Measurements from ENCODE around the gene IFT20. TPM values are rescaled to one million over a fixed set of nuclear protein-coding genes. Genes with fewer than 3 reads are reported as not detected.

The IFT20 gene
- total RNA-seq, 2 donors from 2014 or later = 17.7 to 21.0 TPM

DNA sequence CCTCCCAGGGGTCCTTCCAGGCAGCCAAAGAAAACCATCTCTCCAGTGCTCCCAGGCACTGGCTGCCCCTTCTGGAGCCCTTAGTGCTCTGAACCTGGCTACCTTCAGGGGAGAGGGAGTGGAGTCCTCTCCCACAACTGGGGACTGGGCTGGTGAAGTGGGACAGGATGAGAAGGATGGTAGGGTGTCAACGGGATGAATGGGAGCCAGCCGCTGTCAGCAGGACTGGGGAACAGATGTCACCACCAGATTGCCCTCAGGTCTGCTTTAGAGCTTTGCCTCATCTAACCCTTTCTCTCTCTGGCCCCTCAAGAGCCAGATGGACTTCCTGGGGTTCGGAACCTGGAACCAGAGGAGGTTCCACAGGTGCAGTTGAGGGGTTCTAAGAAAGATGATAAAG lies 30.2 kb upstream of the IFT20 start:
- ATAC-seq = no peak
- no peak for DNase-seq
- intact Hi-C loops (cut with DNase I) = no loop called here

DNA sequence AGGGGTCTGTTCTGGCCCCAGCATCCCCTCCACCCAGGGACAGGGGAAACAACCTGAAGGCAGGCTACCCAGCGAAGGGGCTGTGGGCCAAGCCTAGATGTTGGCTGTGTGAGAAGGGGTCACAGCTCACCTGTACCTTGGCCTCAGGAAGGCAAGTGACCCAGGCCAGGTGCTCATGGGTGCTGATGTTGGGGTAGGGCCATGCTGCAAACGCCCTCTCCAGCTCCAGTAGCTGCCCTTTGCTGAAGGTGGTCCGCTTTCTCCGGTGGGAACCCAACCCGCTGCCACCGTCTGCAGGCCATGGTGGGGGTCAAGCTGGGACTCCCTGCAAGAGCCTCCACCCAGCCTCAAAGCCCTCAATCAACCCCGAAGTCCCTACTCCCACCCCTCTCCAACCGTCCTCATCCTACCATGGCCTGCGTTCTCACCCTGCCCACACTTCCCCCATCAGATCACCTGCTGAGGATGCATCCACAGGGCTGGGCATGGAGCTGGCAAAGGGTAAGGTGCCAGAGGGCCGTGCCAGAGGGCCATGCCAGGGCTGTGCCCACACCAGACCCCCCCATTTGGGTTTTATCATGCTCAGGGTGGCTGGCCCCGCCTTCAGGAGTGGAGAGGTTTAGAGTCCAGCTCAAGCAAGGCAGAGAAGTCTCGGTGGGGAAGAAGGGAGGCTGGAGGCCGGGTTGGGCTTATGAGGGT lies 29.5 kb upstream of the IFT20 start, which contains the start of gene SEBOX:
Gene SEBOX, minus strand, starts transcription at position 535 of the 699 bp plus-strand sequence. Its CDS starts 48 bp downstream, at position 487.
- intact Hi-C loops (cut with DNase I) = no loop called here
- DNase-seq (no peak), ATAC-seq (no peak)

DNA sequence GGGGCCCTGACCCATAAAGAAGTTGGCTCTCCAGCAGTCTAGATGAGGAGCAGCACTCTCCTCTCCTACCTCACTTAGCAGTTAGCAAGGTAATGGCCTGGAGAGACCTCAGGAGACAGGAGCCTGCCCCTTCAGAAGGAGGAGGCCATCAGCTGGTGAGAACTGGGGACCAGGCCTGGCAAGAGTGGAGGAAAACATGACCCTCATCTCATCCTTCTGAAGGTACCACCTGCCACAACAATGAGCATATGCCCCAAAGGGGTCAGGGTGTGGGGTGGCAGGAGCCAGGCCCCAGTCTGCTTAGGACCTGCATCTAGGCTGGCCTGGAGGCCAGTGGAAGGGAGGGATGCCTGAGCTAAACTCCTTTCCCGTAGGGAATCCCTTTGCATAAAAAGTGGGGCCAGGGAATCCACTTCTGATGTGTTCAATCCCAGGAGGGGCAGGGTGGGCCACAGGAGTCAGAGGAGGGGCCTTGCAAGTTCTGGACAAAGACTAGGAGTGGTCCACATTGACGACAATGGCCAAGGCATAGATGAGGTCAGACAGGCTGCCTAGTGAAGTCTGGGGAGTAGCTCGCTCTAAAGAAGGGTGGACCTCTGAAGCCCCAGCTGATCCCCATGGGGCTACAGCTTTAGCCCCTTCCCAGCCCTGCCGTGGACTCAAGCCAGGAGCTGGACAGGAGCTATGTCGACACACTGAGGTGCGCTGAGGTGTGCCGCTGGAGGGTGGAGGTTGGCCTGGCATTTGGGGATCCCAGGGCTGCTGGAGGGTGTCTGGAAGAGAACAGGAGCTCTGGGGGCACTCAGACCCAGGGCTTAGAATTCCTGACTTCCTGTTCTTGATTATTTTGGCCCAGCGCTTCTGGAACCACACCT lies 28.7 kb upstream of the IFT20 start:
- intact Hi-C loops (cut with DNase I) = no loop called here
- ATAC-seq (no peak), DNase-seq (no peak)

DNA sequence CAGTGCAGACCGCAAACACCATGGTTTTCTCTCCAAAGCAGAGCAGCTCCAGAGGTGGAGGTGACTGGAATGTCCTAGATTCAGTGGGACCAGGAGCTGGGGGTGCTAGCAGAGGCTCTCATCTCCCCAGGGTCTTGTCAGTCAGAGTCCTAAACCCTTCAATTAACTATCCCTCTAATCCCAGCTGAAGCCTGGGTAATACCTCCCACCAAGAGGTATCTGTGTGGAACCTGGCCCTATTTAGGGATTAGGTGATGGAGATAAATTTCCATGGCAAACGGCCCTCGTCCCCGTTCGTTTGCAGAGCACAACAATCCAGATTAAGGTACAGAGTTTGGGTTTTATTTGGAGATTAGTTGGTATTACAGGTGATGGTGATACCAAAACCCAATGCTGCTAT lies 27.9 kb upstream of the IFT20 start:
- intact Hi-C loops (cut with DNase I) = no loop called here
- DNase-seq = no peak
- no peak for ATAC-seq

GRCh38 chr17:28357901-28358197 lies 22.6 kb upstream of the IFT20 start:
- no peak for ATAC-seq
- intact Hi-C loops (cut with DNase I) = no loop called here

GRCh38 chr17:28357061-28357900 lies 22.0 kb upstream of the IFT20 start, which contains the start of gene POLDIP2:
Gene POLDIP2 (minus strand): TSS chr17:28357527. CDS start chr17:28357448, 79 bp downstream.
- DNase-seq (peak; percentile 96), ATAC-seq (peak; percentile 99 to 100)
- intact Hi-C loops (cut with DNase I) = no loop called here

More at GRCh38 chr17:28357901-28358197, 22.6 kb upstream of the IFT20 start:
- DNase-seq = no peak

- intact Hi-C loops (cut with DNase I) = no loop called here
- ATAC-seq = no peak
- DNase-seq = no peak
These were observed 15.0 kb upstream of the IFT20 start for GRCh38 chr17:28350271-28350670.

DNA sequence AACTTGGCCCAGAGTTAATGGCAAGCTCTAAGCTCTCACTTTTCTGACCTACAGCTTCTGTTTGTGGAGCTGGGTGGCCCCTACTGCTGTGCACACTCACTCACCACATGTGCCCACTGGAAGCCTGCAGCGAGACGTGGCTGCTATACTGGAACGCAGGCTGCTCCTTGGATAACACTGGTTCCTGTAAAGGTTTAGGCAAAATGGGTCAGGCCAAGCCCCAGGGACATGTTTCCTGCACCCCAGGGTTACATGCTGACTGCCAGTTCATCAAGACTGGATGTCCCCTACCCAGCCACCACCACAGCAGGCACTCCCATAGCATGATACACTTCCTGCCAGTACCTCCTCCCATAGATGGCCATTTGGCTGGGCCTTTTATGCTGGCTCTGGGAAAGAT lies 13.7 kb upstream of the IFT20 start:
- intact Hi-C loops (cut with DNase I) = no loop called here

DNA sequence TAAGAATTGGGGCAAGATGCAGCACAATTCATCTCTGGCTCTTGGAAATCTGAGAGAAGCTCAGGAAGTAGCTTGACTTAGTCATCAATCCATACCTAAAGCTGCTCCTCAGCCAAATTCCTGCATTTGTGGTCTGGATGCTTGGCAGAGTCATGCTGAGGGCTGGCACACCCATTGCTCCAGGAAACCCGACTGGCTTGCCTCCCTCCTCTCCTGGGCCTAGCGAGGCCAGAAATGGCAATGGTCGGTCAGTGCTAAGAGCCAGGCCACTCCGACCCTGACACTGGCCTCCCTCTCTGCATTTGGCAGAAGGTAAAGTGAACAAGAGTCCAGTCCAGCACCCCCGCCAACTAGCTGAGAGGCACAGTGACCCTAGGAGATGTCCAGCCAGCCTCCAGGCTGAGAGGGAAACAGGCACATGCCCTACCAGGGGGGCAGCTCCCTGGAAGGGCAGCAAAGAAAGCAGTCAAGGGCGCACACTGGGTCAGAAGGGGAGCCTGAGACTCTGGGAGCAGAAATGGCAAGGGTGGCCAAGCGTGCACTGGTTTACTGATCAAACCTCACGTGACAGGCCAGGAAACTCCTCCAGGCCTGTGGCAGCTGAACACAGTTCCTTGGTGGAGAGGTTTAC lies 12.1 kb upstream of the IFT20 start:
- ATAC-seq = no peak
- DNase-seq = no peak
- intact Hi-C loops (cut with DNase I) = no loop called here

More for the DNA sequence above, 13.7 kb upstream of the IFT20 start:
- DNase-seq (no peak), ATAC-seq (no peak)

DNA sequence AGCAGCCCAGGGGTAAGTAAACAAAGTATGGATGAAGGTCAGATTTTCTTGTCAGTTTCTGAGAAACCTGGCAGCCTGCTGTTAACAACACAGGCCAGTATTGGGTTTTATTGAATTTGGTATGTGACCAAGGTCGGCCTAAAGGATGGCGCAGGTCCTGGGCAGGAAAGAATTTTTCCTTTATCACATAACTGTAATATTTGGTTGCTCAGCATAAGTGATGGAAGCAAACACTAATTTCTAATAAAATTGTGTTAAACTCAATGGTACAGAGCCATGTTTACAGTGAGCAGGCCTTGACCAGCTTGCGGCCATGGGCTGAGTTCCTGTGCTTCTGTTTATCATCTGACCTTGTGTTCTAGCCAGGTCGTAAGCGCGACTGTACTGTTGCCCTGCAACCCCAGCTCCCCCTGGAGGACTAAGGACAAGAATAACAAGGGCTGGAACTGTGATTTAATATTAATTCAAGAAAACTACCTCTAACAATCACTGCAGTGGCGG lies 11.5 kb upstream of the IFT20 start:
- DNase-seq (no peak), ATAC-seq (peak; percentile 8 to 58)
- intact Hi-C loops (cut with DNase I) = no loop called here

GRCh38 chr17:28346199-28346580 lies 10.9 kb upstream of the IFT20 start:
- intact Hi-C loops (cut with DNase I) = no loop called here
- ATAC-seq = no peak
- no peak for DNase-seq

DNA sequence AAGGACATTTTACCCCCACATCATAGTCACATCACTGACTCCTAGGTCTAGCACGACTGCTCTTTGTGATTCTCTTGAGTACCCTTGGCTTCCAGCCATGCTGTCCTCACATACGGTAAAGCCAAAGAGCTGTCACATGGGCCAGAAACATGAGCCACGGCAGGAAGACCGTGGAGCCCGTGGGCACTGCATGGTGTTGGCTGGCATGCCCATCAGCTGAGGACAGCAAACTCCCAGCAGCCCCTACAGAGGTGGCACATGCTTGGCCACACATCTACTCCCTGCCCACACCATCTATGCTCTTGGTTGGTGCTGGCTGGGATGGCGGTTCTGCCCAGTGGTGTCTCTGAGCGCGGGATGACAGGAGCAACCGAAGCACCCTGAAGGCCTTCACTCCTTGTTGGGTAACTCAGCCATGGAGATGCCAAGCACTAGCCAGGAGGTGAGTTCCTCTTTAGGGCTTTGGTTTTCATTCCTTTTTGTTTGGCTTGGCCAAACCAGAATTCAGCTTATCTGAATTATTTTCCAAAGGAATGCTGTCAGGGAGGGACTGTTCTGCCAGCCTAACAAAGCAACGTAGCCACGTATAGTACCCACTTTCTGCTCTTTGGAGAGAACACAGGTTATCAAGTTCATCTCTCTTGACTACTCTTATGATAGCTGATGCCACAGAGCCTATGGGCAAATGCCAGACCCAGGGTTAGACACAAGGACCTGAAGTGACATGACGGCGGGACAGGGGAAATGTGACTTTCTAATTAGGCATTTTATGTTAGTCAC lies 10.3 kb upstream of the IFT20 start:
- ATAC-seq (peak; percentile 39 to 72), DNase-seq (peak; percentile 66)
- intact Hi-C loops (cut with DNase I) = no loop called here

GRCh38 chr17:28344435-28344901 lies 9.2 kb upstream of the IFT20 start:
- intact Hi-C loops (cut with DNase I) = no loop called here
- DNase-seq (no peak), ATAC-seq (no peak)

DNA sequence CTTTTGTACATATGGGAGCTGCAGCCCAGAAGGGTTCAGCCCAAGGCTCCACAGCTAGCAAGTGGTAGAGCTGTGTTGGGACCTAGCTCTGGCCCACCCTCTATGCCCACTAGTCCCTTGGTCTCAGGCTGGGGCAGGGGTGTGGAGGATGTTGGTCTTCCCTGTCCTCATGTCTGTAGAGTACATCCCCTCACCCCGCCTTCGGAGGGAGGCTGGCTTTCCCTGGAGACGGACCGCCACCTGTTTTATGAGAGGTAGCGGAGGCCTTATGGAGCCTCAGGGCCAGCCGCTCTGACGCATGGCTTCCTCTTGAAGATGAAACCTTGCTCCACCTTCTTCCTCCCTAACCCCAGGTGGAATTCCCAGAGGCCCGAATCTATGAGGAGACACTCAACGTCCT lies 8.7 kb upstream of the IFT20 start:
- DNase-seq (no peak), ATAC-seq (no peak)
- intact Hi-C loops (cut with DNase I) = no loop called here

DNA sequence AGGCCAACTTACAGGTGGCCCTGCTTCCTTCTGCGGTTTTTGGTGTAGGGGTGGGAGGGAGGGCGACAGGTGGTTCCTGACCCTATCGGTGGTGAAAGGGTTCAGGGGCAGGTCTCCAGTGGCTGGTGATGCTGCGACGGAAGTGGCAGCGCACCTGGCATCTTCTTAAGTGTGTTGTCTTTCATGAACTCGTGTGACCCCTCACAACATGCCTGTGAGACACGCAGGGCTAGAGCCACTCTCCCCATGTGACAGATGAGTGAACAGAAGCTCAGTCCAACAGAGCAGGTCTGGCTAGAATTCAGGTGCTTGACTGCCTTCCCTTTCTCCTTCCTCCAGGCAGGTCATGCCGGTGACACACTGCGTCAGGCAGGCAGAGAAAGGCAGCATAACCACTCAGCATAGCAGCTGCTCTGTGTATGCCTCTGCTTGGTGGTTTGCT lies 8.2 kb upstream of the IFT20 start:
- DNase-seq (no peak), ATAC-seq (no peak)
- intact Hi-C loops (cut with DNase I) = no loop called here

- DNase-seq (no peak), ATAC-seq (no peak)
- intact Hi-C loops (cut with DNase I) = no loop called here
These were observed 7.0 kb upstream of the IFT20 start for GRCh38 chr17:28342313-28342712.

- intact Hi-C loops (cut with DNase I) = no loop called here
- no peak for ATAC-seq
- DNase-seq = no peak
These were observed 6.2 kb upstream of the IFT20 start for GRCh38 chr17:28341516-28341915.

GRCh38 chr17:28340374-28340773 lies 5.1 kb upstream of the IFT20 start:
- DNase-seq = no peak
- ATAC-seq = no peak
- intact Hi-C loops (cut with DNase I) = no loop called here

Measured in left cardiac atrium (tissue), 4 donors.